ENCODE results near the gene LSM14A.

The LSM14A gene

GRCh38 chr19:34276614-34277013, 104.3 kb downstream of the LSM14A start:
- FAIRE-seq (no peak), DNase-seq (ENCODE audit: insufficient read length, low spot score) (no peak)
- TF ChIP-seq POLR2AphosphoS5 (IDR thresholded peaks at IDR 0.05; ENCODE audit: low read depth, low read length) = no peak
- no peak for TF ChIP-seq TAF1 (IDR thresholded peaks at IDR 0.05; ENCODE audit: low read depth, low read length)
- no peak for TF ChIP-seq POU2F2 (IDR thresholded peaks at IDR 0.05; ENCODE audit: low read depth, low read length)
- no peak for TF ChIP-seq SPI1 (IDR thresholded peaks at IDR 0.05; ENCODE audit: low read depth, low read length)
- TF ChIP-seq PAX5 (IDR thresholded peaks at IDR 0.05; ENCODE audit: insufficient read depth, low read length, severe bottlenecking) = no peak
- TF ChIP-seq POLR2A (IDR thresholded peaks at IDR 0.05; ENCODE audit: low read depth, low read length) = no peak

- no peak for FAIRE-seq
- DNase-seq (ENCODE audit: insufficient read length, low spot score) = no peak
- TF ChIP-seq SPI1 (IDR thresholded peaks at IDR 0.05; ENCODE audit: low read depth, low read length) = no peak
- TF ChIP-seq POLR2AphosphoS5 (IDR thresholded peaks at IDR 0.05; ENCODE audit: low read depth, low read length) = no peak
- no peak for TF ChIP-seq TAF1 (IDR thresholded peaks at IDR 0.05; ENCODE audit: low read depth, low read length)
- no peak for TF ChIP-seq POLR2A (IDR thresholded peaks at IDR 0.05; ENCODE audit: low read depth, low read length)
- no peak for TF ChIP-seq PAX5 (IDR thresholded peaks at IDR 0.05; ENCODE audit: insufficient read depth, low read length, severe bottlenecking)
- no peak for TF ChIP-seq POU2F2 (IDR thresholded peaks at IDR 0.05; ENCODE audit: low read depth, low read length)
Observed at GRCh38 chr19:34277244-34277643, 104.9 kb downstream of the LSM14A start.

GRCh38 chr19:34278783-34279182, 106.5 kb downstream of the LSM14A start:
- FAIRE-seq (no peak), DNase-seq (ENCODE audit: insufficient read length, low spot score) (no peak)
- no peak for TF ChIP-seq POU2F2 (IDR thresholded peaks at IDR 0.05; ENCODE audit: low read depth, low read length)
- TF ChIP-seq SPI1 (IDR thresholded peaks at IDR 0.05; ENCODE audit: low read depth, low read length) = no peak
- no peak for TF ChIP-seq POLR2AphosphoS5 (IDR thresholded peaks at IDR 0.05; ENCODE audit: low read depth, low read length)

All from GM12891 (cell line).